GM12865 (cell line): ENCODE data around the gene KRT2.

Source experiments
- DNase-seq: peaks from one replicate; pipeline ENCODE4 v3.0.0; 2010; ENCODE audit warnings: low read depth
- H3K4me3 ChIP-seq: 2 replicates; pipeline ENCODE4 v1.5.1; 2011; ENCODE audit warnings: mild to moderate bottlenecking, low read depth, low read length, control low read depth
- TF ChIP-seq, protein P1 (sequence below): IDR thresholded peaks from 2 replicates; pipeline ENCODE4 v1.5.1; 2011; ENCODE audit warnings: low read length, control low read depth, low read depth, inconsistent platforms; ENCODE audit not compliant: insufficient read depth; ENCODE audit errors: missing control alignments

The KRT2 gene

DNA sequence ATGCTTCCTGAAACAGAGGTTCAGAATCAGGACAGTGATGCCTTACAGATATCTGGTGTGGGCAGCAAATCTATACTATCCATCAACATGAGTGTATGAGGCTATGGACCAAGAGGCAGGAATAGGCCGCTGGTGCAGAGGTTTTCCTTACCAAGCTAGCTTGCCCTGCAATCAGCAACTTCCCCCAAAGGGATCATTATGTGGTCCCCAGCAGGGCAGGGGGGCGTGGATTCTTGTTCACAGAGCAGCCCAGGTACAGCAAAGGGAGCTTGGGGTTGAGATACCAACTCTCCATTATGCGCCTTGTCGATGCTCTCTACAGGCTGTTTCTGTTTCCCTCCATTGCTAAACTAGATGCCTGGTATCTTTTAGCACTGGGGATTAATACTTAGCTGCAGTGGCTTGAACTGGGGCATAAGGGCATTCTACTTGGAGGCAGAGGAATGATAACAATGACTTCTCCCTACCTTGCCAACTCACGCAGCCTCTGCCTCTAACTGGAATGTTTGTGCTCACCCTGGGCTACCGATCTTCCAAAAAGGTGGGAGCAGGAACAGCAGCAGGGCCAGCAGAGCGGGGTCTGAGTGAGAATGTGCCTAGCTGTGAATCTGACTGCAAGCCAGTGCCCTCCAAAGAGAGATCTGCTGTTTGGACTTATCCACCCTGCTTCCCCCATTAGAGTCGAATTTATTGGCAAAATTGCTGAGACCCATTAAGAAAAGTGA lies 38.5 kb upstream of the KRT2 start:
- DNase-seq: no peak
- TF ChIP-seq, protein P1, sequence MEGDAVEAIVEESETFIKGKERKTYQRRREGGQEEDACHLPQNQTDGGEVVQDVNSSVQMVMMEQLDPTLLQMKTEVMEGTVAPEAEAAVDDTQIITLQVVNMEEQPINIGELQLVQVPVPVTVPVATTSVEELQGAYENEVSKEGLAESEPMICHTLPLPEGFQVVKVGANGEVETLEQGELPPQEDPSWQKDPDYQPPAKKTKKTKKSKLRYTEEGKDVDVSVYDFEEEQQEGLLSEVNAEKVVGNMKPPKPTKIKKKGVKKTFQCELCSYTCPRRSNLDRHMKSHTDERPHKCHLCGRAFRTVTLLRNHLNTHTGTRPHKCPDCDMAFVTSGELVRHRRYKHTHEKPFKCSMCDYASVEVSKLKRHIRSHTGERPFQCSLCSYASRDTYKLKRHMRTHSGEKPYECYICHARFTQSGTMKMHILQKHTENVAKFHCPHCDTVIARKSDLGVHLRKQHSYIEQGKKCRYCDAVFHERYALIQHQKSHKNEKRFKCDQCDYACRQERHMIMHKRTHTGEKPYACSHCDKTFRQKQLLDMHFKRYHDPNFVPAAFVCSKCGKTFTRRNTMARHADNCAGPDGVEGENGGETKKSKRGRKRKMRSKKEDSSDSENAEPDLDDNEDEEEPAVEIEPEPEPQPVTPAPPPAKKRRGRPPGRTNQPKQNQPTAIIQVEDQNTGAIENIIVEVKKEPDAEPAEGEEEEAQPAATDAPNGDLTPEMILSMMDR: no peak
- no peak overlapping the region for H3K4me3 ChIP-seq

DNA sequence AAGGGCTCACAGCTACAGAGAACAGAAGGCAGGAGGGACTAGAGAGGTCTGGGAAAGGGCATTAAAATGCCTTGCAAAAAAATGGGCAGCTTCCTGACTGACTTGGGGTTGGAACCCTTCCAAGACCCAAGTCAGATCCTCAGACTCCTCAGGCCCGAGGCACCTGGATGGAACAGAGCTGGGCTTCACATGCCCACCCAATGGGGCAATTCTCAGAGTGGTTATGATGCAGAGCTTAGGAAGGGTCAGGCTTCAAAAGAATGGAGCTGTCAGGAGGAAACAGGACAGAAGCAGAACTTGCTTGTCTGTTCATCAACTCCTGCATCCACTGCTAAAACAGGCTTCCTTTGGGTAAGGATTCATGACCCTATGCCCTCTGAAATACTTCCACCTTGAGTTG lies 37.9 kb upstream of the KRT2 start:
- DNase-seq: no peak
- no peak overlapping the region for H3K4me3 ChIP-seq
- TF ChIP-seq, protein P1: no peak

DNA sequence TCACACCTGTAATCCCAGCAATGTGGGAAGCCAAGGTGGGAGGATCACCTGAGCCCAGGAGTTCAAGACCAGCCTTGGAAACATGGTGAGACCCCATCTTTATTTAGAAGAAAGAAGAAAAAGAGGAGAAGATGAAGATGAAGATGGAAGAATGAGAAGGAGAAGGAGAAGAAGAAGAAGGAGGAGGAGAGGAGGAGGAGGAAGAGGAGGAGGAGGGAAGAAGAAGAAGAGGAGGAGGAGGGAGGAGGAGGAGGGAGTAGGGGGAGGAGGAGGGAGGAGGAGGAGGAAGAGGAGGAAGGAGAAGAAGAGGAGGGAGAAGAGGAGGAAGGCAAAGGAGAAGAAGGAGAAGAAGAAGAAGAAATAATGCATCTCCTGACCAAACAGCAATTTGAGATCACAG lies 37.2 kb upstream of the KRT2 start:
- DNase-seq: no peak
- H3K4me3 ChIP-seq: no peak overlapping the region
- TF ChIP-seq, protein P1: no peak

DNA sequence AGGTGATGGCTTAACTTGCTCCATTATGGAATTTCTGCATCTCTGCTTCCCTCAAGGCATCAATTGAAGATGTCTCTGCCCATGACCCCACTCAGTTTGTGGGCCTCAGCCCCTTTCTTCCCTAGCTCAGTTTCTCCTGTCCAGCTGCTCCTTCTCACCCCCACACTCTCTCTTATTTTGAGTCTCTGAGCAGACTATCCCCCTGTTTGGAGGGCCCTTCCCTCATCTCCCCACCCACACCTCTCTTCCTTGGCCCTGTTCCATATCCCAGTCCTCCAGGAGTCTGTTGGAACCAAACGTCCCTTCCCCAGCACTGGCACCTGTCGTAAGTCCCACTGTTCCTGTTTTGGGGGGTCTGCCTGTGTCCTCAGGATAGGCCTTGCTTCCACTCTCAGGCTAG lies 36.5 kb upstream of the KRT2 start:
- no peak for DNase-seq
- no peak overlapping the region for H3K4me3 ChIP-seq
- TF ChIP-seq, protein P1: no peak

DNA sequence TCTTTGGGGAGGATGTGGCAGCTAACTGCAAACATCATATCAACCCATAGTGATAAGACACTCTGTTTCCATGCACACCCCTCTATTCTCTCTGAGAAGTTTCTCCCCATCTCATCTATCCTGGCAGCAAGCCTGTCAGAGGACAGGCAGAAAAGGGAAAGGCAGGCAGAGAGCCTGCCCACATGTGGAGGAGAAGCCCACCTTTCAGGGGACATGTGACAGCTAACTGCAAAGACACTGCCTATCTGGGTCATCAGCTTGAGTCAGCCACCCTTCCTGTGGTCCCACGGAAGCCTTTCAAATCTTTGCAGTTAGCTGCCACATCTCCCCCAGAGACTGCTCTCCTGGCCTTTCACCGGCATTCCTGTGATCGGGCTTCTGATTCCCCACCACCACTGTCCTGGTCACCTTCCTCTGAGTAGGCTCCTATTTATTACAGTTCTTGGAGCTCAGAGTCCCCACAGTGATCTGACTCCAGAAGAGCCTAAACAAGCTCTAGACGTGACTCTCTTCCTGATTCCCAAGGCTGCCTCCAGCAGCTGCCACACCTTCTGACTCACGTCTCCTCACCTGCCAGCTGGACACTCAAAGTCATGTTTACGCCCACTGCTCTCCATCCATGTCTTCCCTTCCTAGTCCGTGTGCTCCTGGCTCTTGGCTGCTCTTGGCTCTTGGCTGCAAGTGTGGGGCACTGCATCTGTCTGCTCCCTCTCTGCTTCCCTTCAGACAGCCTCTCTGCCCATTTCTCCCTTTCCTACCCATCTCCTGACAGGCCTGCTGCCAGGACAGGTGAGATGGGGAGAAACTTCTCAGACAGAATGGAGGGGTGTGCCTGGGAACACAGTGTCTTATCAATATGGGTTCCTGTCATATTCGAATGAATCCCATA lies 35.7 kb upstream of the KRT2 start:
- DNase-seq: no peak
- no peak overlapping the region for H3K4me3 ChIP-seq
- TF ChIP-seq, protein P1: no peak

DNA sequence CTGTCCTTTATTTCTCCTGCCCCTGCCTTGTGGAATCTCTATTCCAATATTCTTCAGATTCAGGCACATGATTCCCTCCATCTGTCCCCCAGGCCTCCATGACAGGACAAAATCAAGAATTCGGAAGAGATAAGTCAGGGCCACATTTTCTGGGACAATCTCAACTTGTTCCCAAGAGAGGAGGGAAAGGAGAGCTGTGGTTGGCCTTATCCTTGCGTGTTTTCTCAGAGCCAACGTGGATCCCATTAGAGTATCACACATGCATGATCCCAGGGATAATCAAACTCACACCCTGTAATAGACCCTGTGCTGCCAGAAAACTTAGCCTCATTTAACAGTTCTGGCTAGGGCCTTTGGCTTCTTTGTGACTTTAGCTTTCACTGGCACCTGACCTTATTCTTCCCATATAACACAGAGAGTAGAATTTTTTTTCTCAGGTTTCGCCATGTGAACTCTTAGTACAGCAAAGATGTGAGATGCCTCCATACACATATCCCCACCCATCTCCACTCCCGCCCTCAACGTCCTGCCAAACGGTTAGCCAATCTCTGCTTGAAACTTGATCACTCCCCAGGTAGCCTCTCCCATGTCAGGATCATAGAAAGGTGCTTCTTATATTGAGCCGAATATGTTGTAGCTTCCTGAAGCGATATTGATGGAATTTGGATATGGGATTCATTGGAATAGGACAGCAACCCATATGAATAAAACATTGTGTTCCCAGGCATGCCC lies 34.9 kb upstream of the KRT2 start:
- no peak for DNase-seq

More for the DNA sequence above, 34.9 kb upstream of the KRT2 start:
- H3K4me3 ChIP-seq: no peak overlapping the region
- TF ChIP-seq, protein P1: no peak
